AG09309 (cell line): ENCODE measurements around the gene PBX2.

Experiments used
- DNase-seq: peaks from one replicate; pipeline ENCODE4 v3.0.0-alpha.2; 2010; ENCODE audit warnings: low read depth
- H3K4me3 ChIP-seq: 2 replicates; pipeline ENCODE4 v1.5.1; 2011; ENCODE audit warnings: mild to moderate bottlenecking, low read depth, low read length, moderate library complexity; ENCODE audit not compliant: control insufficient read depth
- CTCF ChIP-seq: IDR thresholded peaks from 2 replicates; pipeline ENCODE4 v1.5.1; 2011; ENCODE audit warnings: mild to moderate bottlenecking, low read depth, low read length, inconsistent platforms; ENCODE audit not compliant: insufficient read depth, control insufficient read depth; ENCODE audit errors: missing control alignments

Gene PBX2

GRCh38 chr6:32137454-32137853 is 52.5 kb downstream of the PBX2 start:
- TF ChIP-seq CTCF, result no peak
- no peak overlapping the region for H3K4me3 ChIP-seq
- DNase-seq, result no peak
